Measurements from ENCODE around the gene CD2AP.

CD2AP gene

DNA sequence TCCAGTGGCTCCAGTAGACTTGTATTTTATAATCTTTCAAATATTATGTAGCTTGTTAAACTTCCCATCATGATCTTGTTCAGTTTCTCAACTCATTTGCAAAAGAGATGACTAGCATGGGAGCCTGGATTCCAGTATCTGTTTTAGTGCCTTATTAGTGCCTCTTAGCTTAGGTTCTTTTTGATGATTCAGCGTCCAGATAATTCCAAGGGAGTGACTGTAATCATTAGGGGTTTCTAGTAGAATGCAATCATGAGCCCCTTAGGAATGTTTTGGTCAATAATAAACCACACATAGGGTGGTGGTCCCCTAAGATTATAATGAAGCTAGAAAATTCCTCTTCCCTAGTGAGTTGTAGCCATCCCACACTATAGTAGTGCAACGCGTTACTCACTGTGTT, 7.0 kb downstream of the CD2AP start:
- no peak for DNase-seq (ENCODE audit: low read depth)
- TF ChIP-seq CTCF (IDR thresholded peaks at IDR 0.05; ENCODE audit: insufficient read depth, low read depth, low read length, missing control alignments): no peak
- H3K4me3 ChIP-seq (ENCODE audit: low read depth, low read length): no peak overlapping the region

GRCh38 chr6:47485083-47485482, 7.5 kb downstream of the CD2AP start:
- no peak overlapping the region for H3K4me3 ChIP-seq (ENCODE audit: low read depth, low read length)
- no peak for TF ChIP-seq CTCF (IDR thresholded peaks at IDR 0.05; ENCODE audit: insufficient read depth, low read depth, low read length, missing control alignments)
- no peak for DNase-seq (ENCODE audit: low read depth)

DNA sequence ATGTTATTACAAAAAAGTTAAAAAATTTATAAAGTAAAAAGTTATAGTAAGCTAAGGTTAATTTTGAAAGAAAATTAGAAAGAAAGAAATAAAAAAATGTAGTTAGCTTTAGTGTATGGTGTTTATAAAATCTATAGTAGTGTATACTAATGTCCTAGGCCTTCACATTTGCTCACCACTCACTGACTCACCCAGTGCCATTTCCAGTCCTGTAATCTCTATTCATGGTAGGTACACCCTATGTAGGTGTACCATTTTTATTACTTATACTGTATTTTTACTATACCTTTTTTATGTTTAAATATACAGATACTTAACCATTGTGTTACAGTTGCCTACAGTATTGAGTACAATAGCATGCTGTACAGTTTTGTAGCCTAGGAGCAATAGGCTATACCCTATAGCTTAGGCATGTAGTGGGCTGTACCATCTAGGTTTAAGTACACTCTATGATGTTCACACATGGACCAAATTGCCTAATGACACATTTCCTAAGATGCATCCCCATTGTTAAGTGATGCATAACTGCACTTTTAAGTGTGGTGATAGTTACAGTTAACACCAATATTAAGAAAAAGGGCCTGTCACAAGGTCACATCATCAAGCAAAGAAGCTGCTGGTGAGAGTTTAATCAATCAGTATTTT, 8.0 kb downstream of the CD2AP start:
- TF ChIP-seq CTCF (IDR thresholded peaks at IDR 0.05; ENCODE audit: insufficient read depth, low read depth, low read length, missing control alignments): no peak

GRCh38 chr6:47489995-47490394, 12.4 kb downstream of the CD2AP start:
- TF ChIP-seq CTCF (IDR thresholded peaks at IDR 0.05; ENCODE audit: insufficient read depth, low read depth, low read length, missing control alignments): no peak
- DNase-seq (ENCODE audit: low read depth): no peak
- H3K4me3 ChIP-seq (ENCODE audit: low read depth, low read length): no peak overlapping the region

More for the DNA sequence above, 8.0 kb downstream of the CD2AP start:
- H3K4me3 ChIP-seq (ENCODE audit: low read depth, low read length): no peak overlapping the region
- no peak for DNase-seq (ENCODE audit: low read depth)

- DNase-seq (ENCODE audit: low read depth): no peak
- no peak for TF ChIP-seq CTCF (IDR thresholded peaks at IDR 0.05; ENCODE audit: insufficient read depth, low read depth, low read length, missing control alignments)
- no peak overlapping the region for H3K4me3 ChIP-seq (ENCODE audit: low read depth, low read length)
These were observed 13.1 kb downstream of the CD2AP start for GRCh38 chr6:47490676-47491075.

- DNase-seq (ENCODE audit: low read depth): no peak
- H3K4me3 ChIP-seq (ENCODE audit: low read depth, low read length): no peak overlapping the region
- no peak for TF ChIP-seq CTCF (IDR thresholded peaks at IDR 0.05; ENCODE audit: insufficient read depth, low read depth, low read length, missing control alignments)
These were observed 14.8 kb downstream of the CD2AP start for GRCh38 chr6:47492355-47492754.

DNA sequence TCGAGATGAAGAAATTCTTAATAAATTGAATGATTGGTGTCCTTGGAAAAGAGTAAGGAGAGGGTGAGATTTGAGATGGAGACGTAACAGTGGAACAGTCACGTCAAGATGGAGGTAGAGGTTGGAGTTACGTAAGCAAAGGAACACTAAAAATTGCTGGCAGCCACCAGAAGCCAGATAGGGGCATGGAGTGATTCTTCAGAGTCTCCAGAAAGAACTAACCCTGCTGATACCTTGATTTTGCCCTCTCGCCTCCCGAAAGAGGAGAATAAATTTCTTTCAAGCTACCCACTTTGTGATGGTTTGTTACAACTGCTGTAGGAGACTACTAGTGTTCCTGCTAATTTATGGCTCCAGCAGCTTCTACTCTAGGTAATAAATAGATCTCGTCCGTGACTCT, 17.6 kb downstream of the CD2AP start:
- no peak overlapping the region for H3K4me3 ChIP-seq (ENCODE audit: low read depth, low read length)
- no peak for TF ChIP-seq CTCF (IDR thresholded peaks at IDR 0.05; ENCODE audit: insufficient read depth, low read depth, low read length, missing control alignments)
- DNase-seq (ENCODE audit: low read depth): no peak
